Measurements from ENCODE around the gene UBA3. TPM values are rescaled to one million over a fixed set of nuclear protein-coding genes. Genes with fewer than 3 reads are reported as not detected.

The UBA3 gene
- total and polyA plus RNA-seq, 2 of the 13 experiments (the other 11 are each of a cell fraction or from before 2014, with no cell fraction given), result 40.7 to 49.0 TPM

DNA sequence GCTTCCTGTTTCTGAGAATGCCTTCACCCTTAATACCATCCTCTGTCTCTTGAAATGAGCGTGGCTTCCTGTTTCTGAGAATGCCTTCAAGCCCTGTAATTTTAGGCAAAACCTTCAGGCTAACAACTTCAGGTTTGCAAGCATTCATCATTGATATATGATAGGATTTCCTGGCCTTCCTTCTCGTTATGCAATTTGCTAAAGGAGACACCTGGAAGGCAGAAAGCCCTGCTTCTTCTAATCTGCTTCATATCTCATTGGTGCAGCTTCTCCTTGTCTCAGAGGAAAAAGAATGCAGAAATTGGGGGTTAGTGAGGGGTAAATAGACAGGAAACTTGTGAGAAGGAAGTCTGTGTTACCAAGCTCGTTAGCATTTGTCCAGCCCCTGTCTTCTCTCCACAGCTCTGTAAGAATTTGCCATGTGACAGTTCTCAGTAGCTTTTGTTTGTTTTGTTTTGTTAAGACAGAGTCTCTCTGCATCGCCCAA lies 11.9 kb upstream of the UBA3 start:
- 97% methylated on average over 4 of the region's 4 CpGs for WGBS (ENCODE audit: low lambda C conversion rate)
- no peak for FAIRE-seq
- H3K4me1 ChIP-seq (ENCODE audit: insufficient read depth, low read length), result peaks cover 5% of the 10 kb centered on the region; the same call in 1 of the 2 replicates

DNA sequence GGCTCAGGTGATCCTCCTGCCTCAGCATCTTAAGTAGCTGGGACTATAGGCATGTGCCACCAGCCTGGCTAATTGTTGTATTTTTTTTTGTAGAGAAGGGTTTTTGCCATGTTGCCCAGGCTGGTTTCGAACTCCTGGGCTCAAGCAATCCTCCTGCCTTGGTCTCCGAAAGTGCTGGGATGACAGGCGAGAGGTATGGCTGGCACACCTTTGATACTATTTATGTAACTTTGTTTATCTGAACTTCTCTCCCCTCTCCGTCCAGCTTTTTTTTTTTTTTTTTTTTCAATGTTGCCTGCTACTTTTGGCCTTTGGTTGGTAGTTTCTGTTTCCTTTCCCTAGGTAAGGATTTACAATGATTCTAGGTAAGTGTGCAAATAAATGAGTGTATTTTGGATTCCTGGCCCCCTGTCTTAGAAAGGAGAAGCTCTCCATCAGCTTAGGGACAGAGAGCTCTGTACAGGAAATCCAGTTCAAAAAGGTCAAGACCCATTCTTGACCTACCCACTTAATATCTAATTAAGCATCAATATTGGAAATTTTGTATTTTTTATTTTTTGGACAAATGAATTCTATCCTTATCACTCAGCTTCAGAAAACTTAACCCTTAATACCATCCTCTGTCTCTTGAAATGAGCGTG lies 11.3 kb upstream of the UBA3 start:
- Histone ChIP-seq H3K4me3 (replicated peaks in 1 of 3; ENCODE audit: insufficient read depth in 1 of 3, low read depth in 2 of 3, low read length in 3 of 3) (no peak overlapping the region), H3K4me2 (ENCODE audit: low read depth, low read length) (no peak overlapping the region), H2AFZ (ENCODE audit: low read length) (no peak overlapping the region), H3K27me3 (ENCODE audit: control insufficient read depth in 1 of 2, insufficient read depth in 2 of 2, low read length in 2 of 2) (no peaks in the 10 kb centered on the region), H3K4me1 (ENCODE audit: insufficient read depth, low read length) (peaks cover 10% of the 10 kb centered on the region), H3K9me3 (ENCODE audit: low read length) (no peaks in the 10 kb centered on the region), H4K20me1 (ENCODE audit: insufficient read depth, low read length) (no peaks in the 10 kb centered on the region), H3K79me2 (ENCODE audit: insufficient read depth, low read length) (peaks cover under 1% of the 10 kb centered on the region), H3K27ac (ENCODE audit: extremely low read length, insufficient read depth, low read length) (no peak overlapping the region), H3K9ac (ENCODE audit: insufficient read depth, low read depth, low read length) (no peak overlapping the region), H3K36me3 (replicated peaks in 1 of 2; ENCODE audit: control insufficient read depth in 1 of 2, insufficient read depth in 2 of 2, low read length in 2 of 2) (no peaks in the 10 kb centered on the region)
- WGBS (ENCODE audit: low lambda C conversion rate), result 97% methylated on average over 5 of the region's 5 CpGs
- ChIA-PET POLR2A (no interaction called here), CTCF (ENCODE audit: low intra/inter-chr PET ratio, low total read pairs) (no interaction called here)
- no peak for DNase-seq (ENCODE audit: low spot score)
- no peak for ATAC-seq
- BruUV-seq (replicated peaks), result no TSS peak
- no peak for FAIRE-seq
- in situ Hi-C loops (cut with HindIII; ENCODE audit: extremely low pct_ligation_motif_present, low pct_unique_long_range_greater_than_20kb), result no loop called here
- intact Hi-C loops (cut with micrococcal nuclease; ENCODE audit: unreplicated experiment), result no loop called here
- no peak for TF ChIP-seq ATF1 (CRISPR knock-in tag; IDR thresholded peaks at IDR 0.05)
- no peak for TF ChIP-seq HDAC1 (CRISPR knock-in tag; IDR thresholded peaks at IDR 0.05)
- no peak for TF ChIP-seq RBFOX2 (IDR thresholded peaks at IDR 0.05; ENCODE audit: low read depth, low read length)
- TF ChIP-seq, protein P1, sequence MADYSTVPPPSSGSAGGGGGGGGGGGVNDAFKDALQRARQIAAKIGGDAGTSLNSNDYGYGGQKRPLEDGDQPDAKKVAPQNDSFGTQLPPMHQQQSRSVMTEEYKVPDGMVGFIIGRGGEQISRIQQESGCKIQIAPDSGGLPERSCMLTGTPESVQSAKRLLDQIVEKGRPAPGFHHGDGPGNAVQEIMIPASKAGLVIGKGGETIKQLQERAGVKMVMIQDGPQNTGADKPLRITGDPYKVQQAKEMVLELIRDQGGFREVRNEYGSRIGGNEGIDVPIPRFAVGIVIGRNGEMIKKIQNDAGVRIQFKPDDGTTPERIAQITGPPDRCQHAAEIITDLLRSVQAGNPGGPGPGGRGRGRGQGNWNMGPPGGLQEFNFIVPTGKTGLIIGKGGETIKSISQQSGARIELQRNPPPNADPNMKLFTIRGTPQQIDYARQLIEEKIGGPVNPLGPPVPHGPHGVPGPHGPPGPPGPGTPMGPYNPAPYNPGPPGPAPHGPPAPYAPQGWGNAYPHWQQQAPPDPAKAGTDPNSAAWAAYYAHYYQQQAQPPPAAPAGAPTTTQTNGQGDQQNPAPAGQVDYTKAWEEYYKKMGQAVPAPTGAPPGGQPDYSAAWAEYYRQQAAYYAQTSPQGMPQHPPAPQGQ (CRISPR knock-in tag; IDR thresholded peaks at IDR 0.05; ENCODE audit: borderline replicate concordance), result no peak
- no peak for TF ChIP-seq ERF (CRISPR knock-in tag; IDR thresholded peaks at IDR 0.05)
- no peak for TF ChIP-seq SOX5 (CRISPR knock-in tag; IDR thresholded peaks at IDR 0.05; ENCODE audit: borderline replicate concordance)
- TF ChIP-seq, protein P2, sequence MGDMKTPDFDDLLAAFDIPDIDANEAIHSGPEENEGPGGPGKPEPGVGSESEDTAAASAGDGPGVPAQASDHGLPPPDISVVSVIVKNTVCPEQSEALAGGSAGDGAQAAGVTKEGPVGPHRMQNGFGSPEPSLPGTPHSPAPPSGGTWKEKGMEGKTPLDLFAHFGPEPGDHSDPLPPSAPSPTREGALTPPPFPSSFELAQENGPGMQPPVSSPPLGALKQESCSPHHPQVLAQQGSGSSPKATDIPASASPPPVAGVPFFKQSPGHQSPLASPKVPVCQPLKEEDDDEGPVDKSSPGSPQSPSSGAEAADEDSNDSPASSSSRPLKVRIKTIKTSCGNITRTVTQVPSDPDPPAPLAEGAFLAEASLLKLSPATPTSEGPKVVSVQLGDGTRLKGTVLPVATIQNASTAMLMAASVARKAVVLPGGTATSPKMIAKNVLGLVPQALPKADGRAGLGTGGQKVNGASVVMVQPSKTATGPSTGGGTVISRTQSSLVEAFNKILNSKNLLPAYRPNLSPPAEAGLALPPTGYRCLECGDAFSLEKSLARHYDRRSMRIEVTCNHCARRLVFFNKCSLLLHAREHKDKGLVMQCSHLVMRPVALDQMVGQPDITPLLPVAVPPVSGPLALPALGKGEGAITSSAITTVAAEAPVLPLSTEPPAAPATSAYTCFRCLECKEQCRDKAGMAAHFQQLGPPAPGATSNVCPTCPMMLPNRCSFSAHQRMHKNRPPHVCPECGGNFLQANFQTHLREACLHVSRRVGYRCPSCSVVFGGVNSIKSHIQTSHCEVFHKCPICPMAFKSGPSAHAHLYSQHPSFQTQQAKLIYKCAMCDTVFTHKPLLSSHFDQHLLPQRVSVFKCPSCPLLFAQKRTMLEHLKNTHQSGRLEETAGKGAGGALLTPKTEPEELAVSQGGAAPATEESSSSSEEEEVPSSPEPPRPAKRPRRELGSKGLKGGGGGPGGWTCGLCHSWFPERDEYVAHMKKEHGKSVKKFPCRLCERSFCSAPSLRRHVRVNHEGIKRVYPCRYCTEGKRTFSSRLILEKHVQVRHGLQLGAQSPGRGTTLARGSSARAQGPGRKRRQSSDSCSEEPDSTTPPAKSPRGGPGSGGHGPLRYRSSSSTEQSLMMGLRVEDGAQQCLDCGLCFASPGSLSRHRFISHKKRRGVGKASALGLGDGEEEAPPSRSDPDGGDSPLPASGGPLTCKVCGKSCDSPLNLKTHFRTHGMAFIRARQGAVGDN (CRISPR knock-in tag; IDR thresholded peaks at IDR 0.05), result no peak

More for the DNA sequence above, 11.9 kb upstream of the UBA3 start:
- ChIA-PET CTCF (ENCODE audit: low intra/inter-chr PET ratio, low total read pairs) (no interaction called here), POLR2A (no interaction called here)
- H3K36me3 ChIP-seq (replicated peaks in 1 of 2; ENCODE audit: control insufficient read depth in 1 of 2, insufficient read depth in 2 of 2, low read length in 2 of 2), result no peaks in the 10 kb centered on the region
- no peak overlapping the region for H3K27ac ChIP-seq (ENCODE audit: extremely low read length, insufficient read depth, low read length)
- BruUV-seq (replicated peaks), result no TSS peak
- H3K4me3 ChIP-seq (replicated peaks in 1 of 3; ENCODE audit: insufficient read depth in 1 of 3, low read depth in 2 of 3, low read length in 3 of 3), result no peak overlapping the region
- DNase-seq (ENCODE audit: low spot score) (no peak), ATAC-seq (no peak)
- no peaks in the 10 kb centered on the region for H3K79me2 ChIP-seq (ENCODE audit: insufficient read depth, low read length)
- H3K9me3 ChIP-seq (ENCODE audit: low read length), result no peaks in the 10 kb centered on the region
- H4K20me1 ChIP-seq (ENCODE audit: insufficient read depth, low read length), result no peaks in the 10 kb centered on the region
- H3K27me3 ChIP-seq (ENCODE audit: control insufficient read depth in 1 of 2, insufficient read depth in 2 of 2, low read length in 2 of 2), result no peaks in the 10 kb centered on the region
- H3K9ac ChIP-seq (ENCODE audit: insufficient read depth, low read depth, low read length), result no peak overlapping the region
- TF ChIP-seq, protein P3, sequence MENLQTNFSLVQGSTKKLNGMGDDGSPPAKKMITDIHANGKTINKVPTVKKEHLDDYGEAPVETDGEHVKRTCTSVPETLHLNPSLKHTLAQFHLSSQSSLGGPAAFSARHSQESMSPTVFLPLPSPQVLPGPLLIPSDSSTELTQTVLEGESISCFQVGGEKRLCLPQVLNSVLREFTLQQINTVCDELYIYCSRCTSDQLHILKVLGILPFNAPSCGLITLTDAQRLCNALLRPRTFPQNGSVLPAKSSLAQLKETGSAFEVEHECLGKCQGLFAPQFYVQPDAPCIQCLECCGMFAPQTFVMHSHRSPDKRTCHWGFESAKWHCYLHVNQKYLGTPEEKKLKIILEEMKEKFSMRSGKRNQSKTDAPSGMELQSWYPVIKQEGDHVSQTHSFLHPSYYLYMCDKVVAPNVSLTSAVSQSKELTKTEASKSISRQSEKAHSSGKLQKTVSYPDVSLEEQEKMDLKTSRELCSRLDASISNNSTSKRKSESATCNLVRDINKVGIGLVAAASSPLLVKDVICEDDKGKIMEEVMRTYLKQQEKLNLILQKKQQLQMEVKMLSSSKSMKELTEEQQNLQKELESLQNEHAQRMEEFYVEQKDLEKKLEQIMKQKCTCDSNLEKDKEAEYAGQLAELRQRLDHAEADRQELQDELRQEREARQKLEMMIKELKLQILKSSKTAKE (CRISPR knock-in tag; IDR thresholded peaks at IDR 0.05; ENCODE audit: borderline replicate concordance), result no peak
- TF ChIP-seq NFATC3 (CRISPR knock-in tag; IDR thresholded peaks at IDR 0.05), result no peak
- in situ Hi-C loops (cut with HindIII; ENCODE audit: extremely low pct_ligation_motif_present, low pct_unique_long_range_greater_than_20kb) (no loop called here), intact Hi-C loops (cut with micrococcal nuclease; ENCODE audit: unreplicated experiment) (no loop called here)
- no peak overlapping the region for H3K4me2 ChIP-seq (ENCODE audit: low read depth, low read length)
- H2AFZ ChIP-seq (ENCODE audit: low read length), result no peak overlapping the region
